Effector memory CD8-positive, alpha-beta T cell (primary cell): ENCODE measurements around the gene NOVA2.

ENCODE experiments used
- ATAC-seq: fragments of 150-1000 bp; cut with Tn5 transposase; replicated peaks from 2 replicates; pipeline ENCODE4 v1.10.0; 2021; ENCODE audit warnings: mild to moderate bottlenecking, moderate library complexity
- DNase-seq, 3 experiments: peaks; one replicate each; pipeline ENCODE4 v3.0.0; 2021
- H3K27ac Mint-ChIP-seq, 2 donors: one replicate each; pipeline ENCODE4 v1.8.0; 2022; ENCODE audit warnings: mild to moderate bottlenecking in 2 of 2, mixed read lengths in 2 of 2, moderate library complexity in 2 of 2
- H3K27me3 Mint-ChIP-seq, 2 donors: one replicate each; pipeline ENCODE4 v1.8.0; 2022; ENCODE audit warnings: mixed read lengths in 2 of 2
- H3K36me3 Mint-ChIP-seq: one replicate; pipeline ENCODE4 v1.8.0; 2022; ENCODE audit warnings: mild to moderate bottlenecking, moderate library complexity, mixed read lengths; ENCODE audit not compliant: insufficient read depth
- H3K4me1 Mint-ChIP-seq, 2 donors: one replicate each; pipeline ENCODE4 v1.8.0; 2022; ENCODE audit warnings: low read depth in 2 of 2, mixed read lengths in 2 of 2
- H3K4me3 Mint-ChIP-seq, 2 donors: one replicate each; pipeline ENCODE4 v1.8.0; 2022; ENCODE audit warnings: mild to moderate bottlenecking in 2 of 2, mixed read lengths in 2 of 2, moderate library complexity in 2 of 2
- H3K9me3 Mint-ChIP-seq, 2 donors: one replicate each; pipeline ENCODE4 v1.8.0; 2022; ENCODE audit warnings: mixed read lengths in 2 of 2

The NOVA2 gene

GRCh38 chr19:45968626-45969025 is 5.0 kb downstream of the NOVA2 start:
- peaks cover 11 to 17% of the 10 kb centered on the region in 2 donors for H3K4me1 Mint-ChIP-seq
- no peaks in the 10 kb centered on the region for H3K9me3 Mint-ChIP-seq
- H3K27me3 Mint-ChIP-seq: peaks cover 65 to 77% of the 10 kb centered on the region in 2 donors
- DNase-seq (no peak), ATAC-seq (no peak)
- H3K27ac Mint-ChIP-seq: no peak overlapping the region
- H3K36me3 Mint-ChIP-seq: no peaks in the 10 kb centered on the region
- H3K4me3 Mint-ChIP-seq: no peak overlapping the region

GRCh38 chr19:45967246-45967645 is 6.4 kb downstream of the NOVA2 start:
- Mint-ChIP-seq H3K4me3 (no peak overlapping the region), H3K9me3 (no peaks in the 10 kb centered on the region), H3K27ac (no peak overlapping the region), H3K27me3 (peaks cover 69 to 78% of the 10 kb centered on the region in 2 donors), H3K4me1 (peaks cover 6 to 12% of the 10 kb centered on the region in 2 donors), H3K36me3 (no peaks in the 10 kb centered on the region)
- no peak for ATAC-seq
- no peak for DNase-seq

- no peak for ATAC-seq
- Mint-ChIP-seq H3K27me3 (peaks cover 67% of the 10 kb centered on the region in 2 donors), H3K4me3 (no peak overlapping the region), H3K36me3 (no peaks in the 10 kb centered on the region), H3K9me3 (no peaks in the 10 kb centered on the region), H3K4me1 (peaks cover 0 to 9% of the 10 kb centered on the region in 2 donors), H3K27ac (no peak overlapping the region)
- DNase-seq: no peak
Observed at GRCh38 chr19:45962021-45962420, 11.6 kb downstream of the NOVA2 start.

GRCh38 chr19:45960595-45961235 is 12.9 kb downstream of the NOVA2 start:
- ATAC-seq (no peak), DNase-seq (no peak)
- H3K4me1 Mint-ChIP-seq: peaks cover 0 to 9% of the 10 kb centered on the region in 2 donors
- no peak overlapping the region for H3K27ac Mint-ChIP-seq
- H3K27me3 Mint-ChIP-seq: peaks cover 62 to 65% of the 10 kb centered on the region in 2 donors
- H3K36me3 Mint-ChIP-seq: no peaks in the 10 kb centered on the region
- no peak overlapping the region for H3K4me3 Mint-ChIP-seq
- H3K9me3 Mint-ChIP-seq: no peaks in the 10 kb centered on the region

GRCh38 chr19:45959517-45960025 is 14.1 kb downstream of the NOVA2 start:
- no peak for DNase-seq
- H3K27ac Mint-ChIP-seq: no peak overlapping the region
- H3K36me3 Mint-ChIP-seq: no peaks in the 10 kb centered on the region
- peaks cover 65% of the 10 kb centered on the region in 2 donors for H3K27me3 Mint-ChIP-seq
- H3K4me3 Mint-ChIP-seq: no peak overlapping the region
- no peak for ATAC-seq
- no peaks in the 10 kb centered on the region for H3K9me3 Mint-ChIP-seq
- H3K4me1 Mint-ChIP-seq: peaks cover 0 to 9% of the 10 kb centered on the region in 2 donors

GRCh38 chr19:45958769-45959516 is 14.7 kb downstream of the NOVA2 start:
- H3K27ac Mint-ChIP-seq: no peak overlapping the region
- no peak overlapping the region for H3K4me3 Mint-ChIP-seq
- H3K27me3 Mint-ChIP-seq: peaks cover 68 to 71% of the 10 kb centered on the region in 2 donors
- no peaks in the 10 kb centered on the region for H3K9me3 Mint-ChIP-seq
- H3K36me3 Mint-ChIP-seq: no peaks in the 10 kb centered on the region
- ATAC-seq: no peak
- DNase-seq: no peak
- peaks cover 0 to 9% of the 10 kb centered on the region in 2 donors for H3K4me1 Mint-ChIP-seq

- DNase-seq: no peak
- Mint-ChIP-seq H3K27me3 (peaks cover 68 to 72% of the 10 kb centered on the region in 2 donors), H3K4me3 (no peak overlapping the region), H3K9me3 (no peaks in the 10 kb centered on the region), H3K36me3 (no peaks in the 10 kb centered on the region), H3K4me1 (peaks cover under 1 to 10% of the 10 kb centered on the region in 2 donors), H3K27ac (no peak overlapping the region)
- no peak for ATAC-seq
Observed at GRCh38 chr19:45958320-45958719, 15.3 kb downstream of the NOVA2 start.

GRCh38 chr19:45955905-45956608 is 17.6 kb downstream of the NOVA2 start:
- Mint-ChIP-seq H3K4me3 (no peak overlapping the region), H3K36me3 (no peaks in the 10 kb centered on the region), H3K9me3 (no peaks in the 10 kb centered on the region), H3K27ac (no peak overlapping the region), H3K27me3 (peaks cover 54 to 70% of the 10 kb centered on the region in 2 donors), H3K4me1 (peaks cover 7 to 14% of the 10 kb centered on the region in 2 donors)
- ATAC-seq (no peak), DNase-seq (no peak)

- H3K4me3 Mint-ChIP-seq: no peak overlapping the region
- no peak overlapping the region for H3K27ac Mint-ChIP-seq
- H3K4me1 Mint-ChIP-seq: peaks cover 5 to 7% of the 10 kb centered on the region in 2 donors
- H3K9me3 Mint-ChIP-seq: no peaks in the 10 kb centered on the region
- H3K36me3 Mint-ChIP-seq: no peaks in the 10 kb centered on the region
- H3K27me3 Mint-ChIP-seq: peaks cover 50 to 57% of the 10 kb centered on the region in 2 donors
- DNase-seq: no peak
- no peak for ATAC-seq
Observed at GRCh38 chr19:45954156-45954555, 19.5 kb downstream of the NOVA2 start.

GRCh38 chr19:45953676-45954075 is 20.0 kb downstream of the NOVA2 start:
- Mint-ChIP-seq H3K27me3 (peaks cover 50 to 57% of the 10 kb centered on the region in 2 donors), H3K4me3 (peak overlapping the region in 1 of 2 donors; percentile 71)

GRCh38 chr19:45952686-45953505 is 20.8 kb downstream of the NOVA2 start:
- ATAC-seq: peak; percentile 41
- H3K27ac Mint-ChIP-seq: peak overlapping the region in 1 of 2 donors; percentile 56
- peaks cover 5 to 7% of the 10 kb centered on the region in 2 donors for H3K4me1 Mint-ChIP-seq
- peaks cover 50 to 57% of the 10 kb centered on the region in 2 donors for H3K27me3 Mint-ChIP-seq
- peak in 1 of 3 experiments; percentile 34 for DNase-seq
- peak overlapping the region; percentile 71 for H3K4me3 Mint-ChIP-seq
- no peaks in the 10 kb centered on the region for H3K9me3 Mint-ChIP-seq
- no peaks in the 10 kb centered on the region for H3K36me3 Mint-ChIP-seq

More at GRCh38 chr19:45953676-45954075, 20.0 kb downstream of the NOVA2 start:
- Mint-ChIP-seq H3K4me1 (peaks cover 5 to 7% of the 10 kb centered on the region in 2 donors), H3K9me3 (no peaks in the 10 kb centered on the region), H3K36me3 (no peaks in the 10 kb centered on the region), H3K27ac (no peak overlapping the region)
- ATAC-seq (no peak), DNase-seq (no peak)

- H3K4me1 Mint-ChIP-seq: peaks cover 5 to 7% of the 10 kb centered on the region in 2 donors
- no peaks in the 10 kb centered on the region for H3K36me3 Mint-ChIP-seq
- no peaks in the 10 kb centered on the region for H3K9me3 Mint-ChIP-seq
- ATAC-seq: no peak
- H3K27ac Mint-ChIP-seq: no peak overlapping the region
- H3K27me3 Mint-ChIP-seq: peaks cover 52 to 62% of the 10 kb centered on the region in 2 donors
- no peak for DNase-seq
- peak overlapping the region; percentile 71 for H3K4me3 Mint-ChIP-seq
Observed at GRCh38 chr19:45952341-45952685, 21.4 kb downstream of the NOVA2 start.

GRCh38 chr19:45947926-45948325 is 25.7 kb downstream of the NOVA2 start:
- Mint-ChIP-seq H3K9me3 (no peaks in the 10 kb centered on the region), H3K4me1 (peaks cover 0 to 2% of the 10 kb centered on the region in 2 donors), H3K27me3 (peaks cover 51 to 62% of the 10 kb centered on the region in 2 donors), H3K4me3 (no peak overlapping the region), H3K27ac (no peak overlapping the region), H3K36me3 (no peaks in the 10 kb centered on the region)
- DNase-seq (no peak), ATAC-seq (no peak)
